GM20431 (cell line): Measurements from ENCODE around the gene KRI1.

Experiments used
- in situ Hi-C: fragments of 300-500 bp; cut with MseI, MboI; formaldehyde crosslinking; loops from one replicate; pipeline ENCODE4 v1.15.0; 2020; ENCODE audit warnings: low sequenced_read_pairs; ENCODE audit not compliant: unreplicated experiment

Gene KRI1

GRCh38 chr19:10565567-10566407 lies at the start of gene KRI1:
TSS of gene KRI1 (minus strand) at chr19:10566010. CDS start at chr19:10565999, 11 bp downstream.
- in situ Hi-C loops = no loop called here

- in situ Hi-C loops = no loop called here
Measured at GRCh38 chr19:10612499-10613119, 46.8 kb upstream of the KRI1 start.

GRCh38 chr19:10611907-10612306 lies 46.1 kb upstream of the KRI1 start:
- in situ Hi-C loops = no loop called here

- in situ Hi-C loops = no loop called here
Measured at GRCh38 chr19:10604460-10604980, 38.7 kb upstream of the KRI1 start.

GRCh38 chr19:10603873-10604459 lies 38.2 kb upstream of the KRI1 start:
- in situ Hi-C loops = no loop called here

- in situ Hi-C loops = no loop called here
Measured at GRCh38 chr19:10603084-10603872, 37.5 kb upstream of the KRI1 start.

- in situ Hi-C loops = no loop called here
Measured at GRCh38 chr19:10602330-10603083, 36.7 kb upstream of the KRI1 start.

- in situ Hi-C loops = no loop called here
Measured at GRCh38 chr19:10601999-10602329, 36.2 kb upstream of the KRI1 start.

GRCh38 chr19:10600149-10600548 lies 34.3 kb upstream of the KRI1 start:
- in situ Hi-C loops = no loop called here

GRCh38 chr19:10593820-10594637 lies 28.2 kb upstream of the KRI1 start:
- in situ Hi-C loops = no loop called here

- in situ Hi-C loops = no loop called here
Measured at GRCh38 chr19:10593148-10593547, 27.3 kb upstream of the KRI1 start.

GRCh38 chr19:10587839-10588150 lies 22.0 kb upstream of the KRI1 start:
- in situ Hi-C loops = no loop called here

- in situ Hi-C loops = no loop called here
Measured at GRCh38 chr19:10587022-10587838, 21.4 kb upstream of the KRI1 start, which contains the start of gene AP1M2. TSS of gene AP1M2 (minus strand) at chr19:10587312. CDS start at chr19:10587231, 81 bp downstream.

GRCh38 chr19:10586396-10586795 lies 20.6 kb upstream of the KRI1 start:
- in situ Hi-C loops = no loop called here

GRCh38 chr19:10583036-10583776 lies 17.4 kb upstream of the KRI1 start:
- in situ Hi-C loops = loop anchor here (5.0 kb wide), 2 partner anchors 59 to 114 kb away; no protein-coding TSS in a partner anchor

GRCh38 chr19:10582091-10582490 lies 16.3 kb upstream of the KRI1 start:
- in situ Hi-C loops = loop anchor here (5.0 kb wide), 2 partner anchors 60 to 115 kb away; no protein-coding TSS in a partner anchor

- in situ Hi-C loops = loop anchor here (5.0 kb wide), 2 partner anchors 61 to 116 kb away; no protein-coding TSS in a partner anchor
Measured at GRCh38 chr19:10580979-10581631, 15.3 kb upstream of the KRI1 start.
